Right hindlimb (tissue), 1 donor: ENCODE results near the gene E2F6.

Experiments used
- DNase-seq: peaks from one replicate; pipeline ENCODE4 v3.0.0-alpha.2; 2018

E2F6 gene, protein sequence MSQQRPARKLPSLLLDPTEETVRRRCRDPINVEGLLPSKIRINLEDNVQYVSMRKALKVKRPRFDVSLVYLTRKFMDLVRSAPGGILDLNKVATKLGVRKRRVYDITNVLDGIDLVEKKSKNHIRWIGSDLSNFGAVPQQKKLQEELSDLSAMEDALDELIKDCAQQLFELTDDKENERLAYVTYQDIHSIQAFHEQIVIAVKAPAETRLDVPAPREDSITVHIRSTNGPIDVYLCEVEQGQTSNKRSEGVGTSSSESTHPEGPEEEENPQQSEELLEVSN

DNA sequence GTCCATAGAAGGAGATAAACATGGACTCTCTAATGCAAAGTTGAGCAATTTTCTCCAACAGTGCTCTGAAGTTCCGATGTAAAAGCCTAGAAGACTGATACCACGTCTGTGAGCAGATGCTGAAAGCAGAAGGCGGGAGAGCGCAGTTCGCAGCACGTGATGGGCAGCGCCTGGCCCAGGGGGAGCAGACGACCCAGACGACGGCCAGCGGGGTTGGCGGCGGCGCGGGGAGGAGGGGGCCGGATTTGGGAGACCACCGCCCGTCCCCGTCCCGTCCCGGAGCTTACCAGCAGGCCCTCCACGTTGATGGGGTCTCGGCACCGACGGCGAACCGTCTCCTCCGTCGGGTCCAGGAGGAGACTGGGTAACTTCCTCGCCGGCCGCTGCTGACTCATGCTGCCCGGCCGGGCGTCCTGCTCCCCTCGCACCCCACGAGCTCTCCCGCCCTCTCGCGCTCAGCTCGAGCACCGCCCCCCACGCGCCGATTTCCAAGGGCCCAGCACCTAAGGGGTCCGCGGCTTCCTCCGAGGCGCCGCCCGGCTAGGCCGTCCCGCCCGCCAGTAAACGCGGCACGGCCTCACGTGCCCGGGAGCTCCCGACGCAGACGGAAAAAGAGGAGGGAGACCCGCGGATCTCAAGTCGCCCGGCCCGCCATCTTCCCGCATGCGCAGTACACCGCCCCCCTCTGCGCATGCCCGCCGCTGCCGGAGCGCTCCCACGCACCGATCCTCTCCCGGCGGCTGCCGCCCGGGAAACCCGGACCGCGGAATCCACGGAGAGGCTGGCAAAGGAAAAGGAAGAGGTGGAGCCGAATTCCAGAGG is at the start of gene E2F6:
TSS of gene E2F6 (minus strand) at position 677 of the 822 bp plus-strand sequence. CDS start at position 395, 282 bp downstream.
- DNase-seq: peak; percentile 98

DNA sequence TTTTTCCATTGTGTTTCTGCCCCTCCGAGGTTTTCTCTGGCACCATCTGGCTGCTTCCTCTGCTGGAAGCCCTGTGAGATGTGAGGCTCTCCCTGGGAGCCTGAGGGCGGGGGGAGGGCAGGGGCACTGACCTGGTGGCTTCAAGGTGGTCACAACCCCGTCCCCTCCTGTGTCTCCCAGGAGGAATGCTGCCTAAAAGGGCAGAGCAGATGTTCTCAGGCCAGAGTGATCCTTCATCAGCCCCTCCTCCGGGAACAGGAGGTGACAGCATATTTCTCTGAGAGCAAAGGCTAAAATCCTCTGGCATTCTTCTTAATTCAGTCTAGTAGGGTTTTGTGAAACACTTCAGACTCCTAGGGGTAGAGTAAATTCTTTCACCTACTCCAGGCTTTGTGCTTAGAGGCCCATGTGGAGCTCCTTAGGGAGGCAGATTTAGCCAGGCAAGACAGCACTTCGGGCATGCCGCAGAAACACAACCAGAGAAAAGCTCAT is 49.6 kb upstream of the E2F6 start:
- DNase-seq: no peak

DNA sequence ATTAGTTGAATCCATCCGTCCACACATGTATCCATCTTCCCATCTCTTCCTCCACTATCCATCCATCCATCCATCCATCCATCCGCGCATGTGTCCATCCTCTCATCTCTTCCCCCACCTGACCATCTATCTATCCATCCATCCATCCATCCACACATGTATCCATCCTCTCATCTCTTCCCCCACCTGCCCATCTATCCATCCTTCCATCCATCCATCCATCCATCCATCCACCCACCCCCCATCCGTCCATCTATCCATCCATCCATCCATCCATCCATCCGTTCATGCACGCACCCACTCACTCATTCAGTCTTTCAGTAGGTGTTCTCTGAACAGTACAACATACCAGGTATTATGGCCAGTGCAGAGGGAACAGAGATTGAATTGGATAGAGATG is 48.9 kb upstream of the E2F6 start:
- DNase-seq: no peak

DNA sequence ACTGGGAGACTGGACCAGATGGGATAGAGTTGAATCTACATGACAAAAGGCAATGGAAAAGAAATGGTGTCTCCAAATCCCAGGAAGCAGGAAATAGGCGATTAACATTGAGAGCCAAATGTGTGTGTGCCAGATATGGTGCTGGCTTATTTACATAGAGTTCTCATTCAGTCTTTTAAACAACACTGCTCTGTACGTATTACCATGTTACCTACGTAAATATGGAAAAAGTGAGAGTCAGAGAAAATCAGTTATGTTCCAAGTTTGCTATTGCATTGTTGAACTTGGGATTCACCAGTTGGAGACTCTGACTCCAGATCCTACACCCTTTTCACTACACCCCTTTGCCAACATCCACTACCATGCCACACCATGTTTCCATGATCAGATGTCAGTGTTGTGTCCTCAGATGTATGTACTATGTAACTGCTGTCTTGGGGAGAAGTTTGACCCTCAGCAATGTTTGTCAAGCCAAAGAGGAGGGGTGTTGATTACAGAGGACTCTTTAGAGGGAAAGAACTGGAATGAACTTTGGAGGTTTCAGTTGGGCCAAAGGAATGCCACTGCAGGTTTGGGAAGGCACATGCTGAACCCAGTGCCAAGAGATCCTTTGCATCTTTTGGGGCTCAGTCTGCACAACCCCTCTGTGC is 48.2 kb upstream of the E2F6 start:
- DNase-seq: no peak

DNA sequence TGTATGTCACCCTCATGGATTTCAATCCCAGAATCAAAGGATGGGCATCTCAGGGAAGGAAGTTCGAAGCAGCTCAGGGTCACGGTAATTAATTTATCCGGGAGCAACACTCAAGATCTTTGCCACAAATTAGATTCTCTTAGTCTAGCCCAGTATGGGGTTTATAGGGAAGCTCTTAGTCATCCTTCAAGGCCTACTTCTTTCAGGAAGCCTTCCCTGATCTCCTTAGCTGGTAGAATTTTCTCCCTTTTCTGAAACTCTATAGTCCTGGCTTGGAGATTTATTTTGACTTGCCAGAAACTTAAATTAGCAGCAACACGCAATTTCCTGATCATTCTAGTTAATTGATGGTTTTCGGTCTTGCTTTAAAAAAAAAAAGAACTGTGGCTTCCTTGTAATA is 47.4 kb upstream of the E2F6 start:
- no peak for DNase-seq

DNA sequence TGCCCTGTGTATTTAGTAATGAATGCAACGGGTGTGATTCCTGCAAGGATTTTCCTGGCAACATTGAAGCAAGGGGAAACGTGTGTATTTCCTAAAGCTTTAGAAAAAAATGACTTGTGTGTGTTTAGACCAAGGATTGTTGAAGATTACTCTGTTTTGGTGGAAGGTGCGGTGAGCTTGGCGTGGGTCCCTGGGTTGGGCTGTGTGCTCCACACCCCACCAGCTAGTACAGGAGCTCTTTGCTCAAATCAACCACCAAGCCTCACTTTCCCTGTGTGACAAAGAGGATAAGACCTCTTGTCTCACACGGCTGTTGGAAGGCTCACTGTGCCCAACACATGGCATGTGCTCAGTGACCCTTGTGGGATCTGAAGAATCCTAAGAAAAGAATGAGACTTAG is 46.5 kb upstream of the E2F6 start:
- no peak for DNase-seq

DNA sequence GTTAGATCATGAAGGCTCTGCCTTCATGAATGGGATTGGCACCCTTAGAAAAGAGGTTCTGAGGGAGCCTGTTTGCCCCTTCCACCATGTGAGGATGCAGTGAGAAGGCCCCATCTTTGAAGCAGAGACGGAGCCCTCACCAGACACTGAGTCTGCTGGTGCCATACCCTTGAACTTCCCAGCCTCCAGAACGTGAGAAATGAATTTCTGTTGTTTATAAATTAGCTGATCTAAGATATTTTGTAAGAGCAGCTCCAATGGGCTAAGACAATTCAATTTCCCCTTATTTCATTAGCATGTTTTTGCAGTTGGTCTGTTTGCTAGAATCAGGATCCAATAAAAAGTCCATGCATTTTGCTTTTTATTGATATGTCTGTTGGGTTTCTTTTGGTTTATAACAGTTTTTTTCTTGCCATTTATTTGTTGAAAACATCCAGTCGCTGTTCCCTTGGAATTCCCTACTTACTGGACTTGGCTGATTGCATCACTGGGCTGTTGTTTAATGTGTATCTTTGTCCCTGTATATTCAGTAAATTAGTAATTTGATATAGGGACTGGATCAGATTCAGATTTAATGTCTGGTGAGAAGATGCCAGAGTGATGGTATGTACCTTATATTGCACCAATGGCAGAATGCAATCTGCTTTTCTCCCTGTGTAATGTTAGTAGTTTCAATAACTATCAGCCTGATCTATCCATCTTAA is 43.8 kb upstream of the E2F6 start:
- DNase-seq: no peak

DNA sequence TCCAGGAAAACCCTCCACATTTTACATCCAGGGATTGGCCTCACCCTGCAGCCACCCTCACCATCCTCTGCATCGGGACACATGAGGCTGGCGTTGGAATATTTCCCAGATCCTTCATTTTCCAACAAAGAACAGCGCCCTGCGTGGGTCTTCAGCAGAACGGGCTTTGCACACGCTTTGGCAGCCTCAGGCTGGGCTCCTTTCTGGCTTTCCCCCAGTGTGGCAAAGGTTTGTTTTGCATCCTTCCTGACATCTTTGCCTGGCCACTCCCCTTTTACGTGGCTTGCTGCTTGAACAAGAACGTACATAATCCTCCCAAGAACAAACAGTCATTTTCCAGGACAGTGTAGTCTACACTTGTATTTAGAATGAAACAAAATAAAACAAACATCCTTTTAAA is 42.3 kb upstream of the E2F6 start:
- no peak for DNase-seq

DNA sequence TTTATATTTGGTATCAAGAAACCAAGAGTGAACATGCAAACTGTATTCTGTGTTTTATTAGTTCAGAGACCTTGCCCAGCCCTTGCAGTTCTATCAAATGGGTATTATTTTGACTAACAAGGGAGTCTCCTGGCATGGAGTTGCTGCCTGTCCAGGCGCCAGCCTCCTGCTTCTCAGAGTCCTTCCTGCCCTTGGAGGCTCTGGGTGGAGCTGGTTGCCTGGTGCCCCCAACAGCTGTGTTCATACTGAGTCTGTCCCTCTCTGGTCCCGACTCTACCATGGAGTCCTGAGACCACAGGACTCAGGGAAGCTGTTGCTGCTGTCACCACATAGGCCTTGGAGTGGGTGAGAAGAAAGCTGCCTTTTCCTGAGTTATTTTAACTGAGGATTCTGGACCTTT is 41.6 kb upstream of the E2F6 start:
- DNase-seq: no peak

DNA sequence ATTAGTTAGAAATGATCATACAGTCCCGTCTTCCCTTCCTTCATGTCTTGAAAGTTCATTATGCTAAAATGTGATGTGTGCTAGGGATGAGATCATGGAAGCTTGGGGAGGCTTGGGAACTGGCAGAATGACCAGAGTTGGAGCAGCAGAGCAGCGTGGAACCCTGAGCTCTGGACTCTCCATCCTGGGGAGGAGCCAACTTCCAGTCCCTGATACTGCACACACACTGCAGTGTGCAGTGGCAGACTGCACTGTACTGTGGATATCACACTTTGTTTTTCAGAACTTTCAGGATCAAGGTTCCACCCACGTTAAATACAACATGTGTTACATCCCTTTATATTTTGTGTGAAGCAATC is 40.6 kb upstream of the E2F6 start:
- peak; percentile 56 for DNase-seq

DNA sequence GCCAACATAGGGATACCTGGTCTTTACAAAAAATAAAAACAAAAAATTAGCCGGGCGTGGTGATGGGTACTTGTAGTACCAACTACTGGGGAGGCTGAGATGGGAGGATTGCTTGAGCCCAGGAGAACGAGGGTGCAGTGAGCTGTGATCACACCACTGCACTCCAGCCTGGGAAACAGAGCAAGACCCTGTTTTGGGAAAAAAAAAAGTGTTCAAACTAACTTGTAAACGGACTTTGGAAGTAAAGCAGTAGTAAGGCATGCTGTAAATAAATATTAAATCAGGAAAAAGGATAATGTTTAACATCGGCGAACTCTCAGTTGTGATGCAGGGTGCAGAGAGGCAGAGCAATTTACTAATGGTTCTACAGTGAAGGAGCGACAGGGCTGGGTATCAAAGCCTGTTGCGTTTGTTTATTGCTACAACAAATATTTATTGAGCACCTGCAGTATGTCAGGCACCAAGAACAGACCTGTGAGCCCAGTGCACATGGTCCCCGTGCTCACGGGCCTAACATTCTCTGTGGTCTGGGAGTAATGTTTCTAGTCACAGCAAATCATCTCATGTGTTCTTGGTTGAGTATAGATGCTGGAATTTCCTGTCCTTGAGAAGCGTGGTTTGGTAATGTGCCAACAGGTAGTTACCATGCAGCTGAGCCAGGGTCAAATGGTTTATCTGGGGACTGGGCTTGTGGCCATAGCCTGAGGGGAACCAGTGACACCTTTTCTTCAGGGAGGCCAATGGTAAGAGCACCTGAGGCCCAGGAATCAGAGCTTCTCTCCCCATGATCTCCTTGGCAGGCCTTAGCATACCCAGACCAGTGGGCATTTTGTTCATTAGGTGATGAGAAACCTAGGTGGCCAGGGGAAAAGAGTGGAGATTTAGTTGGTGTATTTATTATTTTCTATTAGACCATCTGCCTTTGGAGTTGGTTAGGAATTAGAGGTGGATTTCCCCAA is 40.0 kb upstream of the E2F6 start:
- DNase-seq: no peak

DNA sequence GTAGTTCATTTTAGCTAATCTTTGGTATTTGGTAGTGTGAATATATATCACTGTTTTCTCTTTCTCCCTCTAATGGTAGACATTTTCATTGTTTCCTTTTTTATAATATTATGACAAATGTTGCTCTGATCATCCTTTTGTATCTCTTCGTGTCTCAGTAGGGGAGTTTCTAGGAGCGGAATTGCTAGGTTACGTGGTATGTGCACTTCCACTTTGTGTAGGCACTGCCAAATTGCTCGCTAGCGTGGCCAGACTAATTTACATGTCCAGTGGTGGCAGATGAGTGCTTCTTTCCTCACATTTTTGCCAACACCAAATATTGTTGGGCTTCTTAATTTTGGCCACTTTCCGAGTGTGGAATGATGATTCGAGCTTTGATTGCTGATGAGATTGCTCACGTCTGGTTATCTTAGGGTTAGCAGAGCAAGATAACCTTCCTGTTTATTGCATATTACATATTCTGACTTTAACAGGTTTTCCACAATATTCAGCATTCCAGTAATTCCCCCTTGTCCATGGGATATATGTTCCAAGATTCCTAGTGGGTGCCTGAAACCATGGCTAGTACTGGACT is 37.5 kb upstream of the E2F6 start:
- no peak for DNase-seq

DNA sequence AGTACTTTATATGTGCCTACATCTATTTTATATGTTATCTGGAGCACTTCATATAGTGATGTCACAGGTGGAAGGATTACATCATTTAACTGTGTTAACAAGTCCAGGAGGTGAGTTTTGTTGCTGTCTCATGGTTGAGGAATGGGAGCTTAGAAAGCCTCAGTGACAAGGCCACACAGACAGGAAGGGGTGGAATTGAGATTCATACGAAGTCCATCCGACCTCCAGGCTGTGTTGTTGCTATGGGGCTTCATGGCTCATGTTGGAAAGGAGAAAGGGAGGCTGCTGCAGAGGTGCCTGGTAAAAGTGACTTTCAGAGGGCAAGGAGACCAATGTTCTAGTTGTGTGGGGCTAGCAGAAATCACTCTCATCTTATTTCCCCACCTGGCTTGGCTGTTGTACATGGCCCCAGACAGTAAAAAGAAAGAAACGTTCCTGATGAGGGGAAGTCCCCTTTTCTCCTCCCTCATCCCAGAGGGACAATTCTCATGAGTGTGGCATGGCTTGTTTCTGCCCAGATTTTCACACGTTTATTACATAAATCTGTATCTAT is 36.9 kb upstream of the E2F6 start:
- no peak for DNase-seq

DNA sequence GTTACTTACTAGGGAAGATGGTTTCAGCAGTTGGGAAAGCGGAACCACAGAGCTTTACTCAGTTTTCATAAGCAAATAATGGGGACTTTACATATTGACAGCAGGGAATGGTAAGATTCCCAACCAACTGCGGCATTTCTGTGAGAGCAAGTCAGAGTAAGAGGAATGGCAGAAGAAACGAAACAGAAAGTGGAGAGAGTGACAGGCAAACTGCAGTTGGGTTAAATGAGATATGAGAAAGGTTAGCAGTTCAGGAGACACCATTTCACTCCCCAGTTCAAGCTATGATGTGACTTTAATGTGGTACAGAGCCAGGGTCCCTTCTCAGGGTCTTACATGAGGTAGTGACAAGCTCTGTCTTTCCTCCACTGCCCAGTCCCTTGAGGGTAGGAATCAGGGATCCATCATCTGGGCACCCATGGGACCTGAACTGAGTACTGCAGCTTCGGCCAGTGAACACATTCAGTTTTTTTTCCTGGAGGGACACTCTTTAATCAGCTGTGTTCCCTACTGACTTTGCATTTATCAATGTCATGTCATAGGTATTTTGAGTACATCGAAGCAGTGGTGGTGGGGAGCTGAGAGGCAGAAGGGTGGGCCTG is 34.8 kb upstream of the E2F6 start:
- DNase-seq: no peak

DNA sequence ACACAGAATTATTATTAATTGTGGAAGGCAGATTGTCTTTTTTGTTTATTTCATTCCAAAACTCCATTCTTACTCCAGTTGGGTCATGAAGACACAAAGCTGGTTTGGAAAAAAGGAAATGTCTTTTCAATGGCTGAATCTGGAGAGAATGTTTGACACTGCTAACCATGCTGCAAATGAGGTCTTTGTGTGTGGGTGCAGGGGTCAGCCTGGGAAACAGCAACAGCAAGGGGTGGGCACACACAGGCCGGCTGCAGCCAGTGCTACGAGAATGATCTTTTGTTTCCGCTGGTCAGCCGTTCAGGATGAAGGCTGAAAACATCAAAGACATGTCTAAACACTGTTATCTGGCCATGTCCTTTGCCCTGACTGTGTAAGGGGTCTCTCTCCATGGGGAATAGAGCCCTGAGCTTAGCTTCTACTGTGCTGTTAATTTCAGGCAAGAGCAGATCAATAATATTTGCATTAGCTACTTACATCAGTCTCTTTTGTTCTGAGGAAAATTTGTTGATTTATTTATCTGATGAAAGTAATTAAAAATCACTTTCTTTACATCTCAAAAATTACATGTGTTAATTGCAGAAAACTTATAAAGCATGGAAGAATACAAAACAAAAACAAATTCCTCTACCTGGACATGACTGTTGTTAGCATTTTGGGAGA is 33.3 kb upstream of the E2F6 start:
- DNase-seq: no peak

DNA sequence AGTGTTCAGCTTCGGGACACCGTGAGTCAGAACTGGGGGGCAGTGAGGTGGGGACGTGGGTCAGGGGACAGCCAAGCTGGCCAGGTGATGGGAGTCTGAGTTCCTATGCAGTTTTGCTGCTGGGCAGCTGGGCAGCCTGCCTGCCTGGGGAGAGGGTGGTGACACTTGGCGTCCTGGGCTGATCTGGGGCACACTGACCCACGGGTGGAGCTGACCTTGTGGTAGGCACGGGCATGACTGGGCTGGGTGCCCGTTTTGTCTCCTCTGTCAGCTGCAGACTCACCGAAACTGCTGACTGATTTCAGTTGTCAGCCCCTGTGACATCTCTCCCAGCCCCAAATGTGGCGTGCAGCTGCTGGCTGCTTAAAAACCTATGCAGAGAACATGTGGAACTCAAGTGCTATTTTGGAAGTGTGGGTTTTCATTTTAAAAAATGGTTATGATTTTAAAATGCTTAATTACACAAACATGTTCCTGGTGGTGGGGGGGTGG is 32.6 kb upstream of the E2F6 start:
- peak; percentile 66 for DNase-seq

DNA sequence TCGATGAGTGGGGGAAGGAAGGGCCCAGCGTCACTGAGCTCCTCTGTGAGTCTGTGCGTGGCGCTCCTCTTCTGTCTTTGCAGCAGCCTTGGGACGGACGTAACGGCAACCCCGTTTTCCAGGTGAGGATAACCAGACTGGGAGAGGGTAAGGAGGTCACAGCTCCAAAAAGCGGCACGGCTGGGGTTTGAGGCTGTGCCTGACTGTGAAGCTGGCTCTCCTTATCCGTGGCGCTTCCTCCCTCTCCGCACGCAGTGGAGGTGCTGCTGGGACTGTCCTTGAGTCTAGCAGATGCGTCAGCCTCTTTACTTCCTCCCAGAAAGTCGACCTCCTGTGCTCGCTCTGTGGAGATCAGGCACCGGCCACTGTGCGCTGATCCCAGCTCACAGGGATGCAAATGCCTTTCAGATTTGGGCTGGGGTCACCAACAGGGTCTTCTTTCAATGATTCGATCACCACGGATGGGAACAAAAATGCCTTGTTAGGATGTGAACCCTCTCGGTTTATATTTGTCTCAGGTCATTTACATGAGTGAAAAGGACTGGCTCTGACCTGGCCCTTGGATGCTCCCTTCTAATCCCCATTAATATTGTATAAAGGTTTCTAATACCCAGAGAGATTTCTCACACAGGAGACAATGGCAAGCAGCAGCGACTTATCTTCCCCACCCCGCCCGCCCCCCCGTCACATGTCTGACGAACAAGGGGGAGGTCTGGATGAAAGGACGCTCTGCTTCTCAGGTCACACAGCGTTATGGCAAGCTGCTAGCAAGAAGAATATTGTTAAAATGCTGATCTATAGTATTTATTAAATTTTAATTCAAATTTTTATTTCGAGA is 30.1 kb upstream of the E2F6 start:
- no peak for DNase-seq

DNA sequence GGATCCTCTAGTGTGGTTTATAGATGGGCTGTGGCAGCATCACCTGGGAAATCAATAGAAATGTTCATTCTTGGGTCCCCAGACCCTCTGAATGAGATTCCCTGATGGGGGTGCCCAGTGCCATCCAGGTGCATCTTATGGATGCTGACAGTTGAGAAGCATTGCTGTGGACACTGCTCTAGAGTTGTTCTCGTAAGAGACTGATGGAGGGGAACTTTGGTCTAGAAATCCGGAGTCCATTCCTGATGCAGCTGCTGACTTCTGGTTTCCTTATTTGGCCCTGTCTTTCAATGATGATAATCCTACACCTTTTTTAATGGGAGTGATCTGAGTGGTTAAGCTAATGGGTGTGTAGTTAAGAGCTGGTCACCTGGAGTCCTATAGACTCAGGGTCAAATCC is 28.3 kb upstream of the E2F6 start:
- no peak for DNase-seq

DNA sequence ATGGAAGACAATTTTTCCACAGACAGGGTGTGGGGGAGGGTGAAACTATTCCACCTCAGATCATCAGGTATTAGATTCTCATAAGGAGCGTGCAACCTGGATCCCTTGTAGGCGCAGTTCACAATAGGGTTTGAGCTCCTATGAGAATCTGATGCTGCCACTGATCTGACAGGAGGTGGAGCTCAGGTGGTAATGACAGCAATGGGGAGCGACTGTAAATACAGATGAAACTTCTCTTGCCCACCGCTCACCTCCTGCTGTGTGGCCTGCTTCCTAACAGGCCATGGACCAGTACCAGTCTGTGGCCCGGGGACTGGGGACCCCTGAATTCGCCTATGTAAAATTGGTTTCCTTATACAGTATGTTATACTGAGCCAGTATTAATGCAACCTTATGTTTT is 27.3 kb upstream of the E2F6 start:
- no peak for DNase-seq
